Activated naive CD4-positive, alpha-beta T cell treated with anti-CD3 and anti-CD28 coated beads, Interleukin-2, amount 10 ng/mL, durations not matched to agents 7 days and 5 days (primary cell): ENCODE measurements around the gene SLC6A6.

ENCODE experiments used
- CTCF ChIA-PET: fragments of 350-600 bp; sonication (Branson Sonifier 250); formaldehyde crosslinking; loops from one replicate; lab custom pipeline; 2021; ENCODE audit warnings: antibody characterized with exemption; lab: Charles Lee
- DNase-seq: peaks from one replicate; pipeline ENCODE4 v3.0.0-alpha.2; 2020
- H3K27ac Mint-ChIP-seq: one replicate; pipeline ENCODE4 v1.8.0; 2021; ENCODE audit warnings: mild to moderate bottlenecking, moderate library complexity, mixed read lengths
- H3K27me3 Mint-ChIP-seq: one replicate; pipeline ENCODE4 v1.8.0; 2021; ENCODE audit warnings: mild to moderate bottlenecking, mixed read lengths
- H3K36me3 Mint-ChIP-seq: one replicate; pipeline ENCODE4 v1.8.0; 2021; ENCODE audit warnings: mixed read lengths
- H3K4me1 Mint-ChIP-seq: one replicate; pipeline ENCODE4 v1.8.0; 2021; ENCODE audit warnings: mixed read lengths
- H3K4me3 Mint-ChIP-seq: one replicate; pipeline ENCODE4 v1.8.0; 2021; ENCODE audit warnings: mild to moderate bottlenecking, moderate library complexity, mixed read lengths
- H3K9me3 Mint-ChIP-seq: one replicate; pipeline ENCODE4 v1.8.0; 2021; ENCODE audit warnings: mixed read lengths

SLC6A6 gene

DNA sequence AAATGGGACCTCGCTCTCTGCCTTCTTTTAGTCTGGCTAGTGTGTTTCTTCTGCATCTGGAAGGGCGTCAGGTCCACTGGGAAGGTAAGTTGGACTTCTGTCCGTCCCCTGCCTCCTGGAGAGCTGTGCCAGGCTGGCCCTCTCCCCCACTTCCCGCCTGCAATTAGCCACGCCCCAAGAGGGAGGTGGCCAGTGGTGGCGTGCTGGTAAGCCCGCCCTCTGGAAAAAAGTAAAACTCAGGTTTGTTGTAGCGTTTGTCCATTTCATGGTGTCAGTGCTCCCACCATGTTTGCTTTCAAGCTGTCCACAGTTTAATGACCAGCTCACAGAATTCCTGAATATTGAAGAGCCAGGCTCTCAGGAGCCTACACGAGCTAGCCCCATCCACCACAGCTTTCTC lies 55.6 kb downstream of the SLC6A6 start:
- CTCF ChIA-PET, result interaction anchor here (0.6 to 2.8 kb wide), 8 partner anchors 10 to 254 kb away, joined by 3 to 11 read pairs (median 9); partner anchors contain the start of gene SLC6A6
- DNase-seq, result no peak

DNA sequence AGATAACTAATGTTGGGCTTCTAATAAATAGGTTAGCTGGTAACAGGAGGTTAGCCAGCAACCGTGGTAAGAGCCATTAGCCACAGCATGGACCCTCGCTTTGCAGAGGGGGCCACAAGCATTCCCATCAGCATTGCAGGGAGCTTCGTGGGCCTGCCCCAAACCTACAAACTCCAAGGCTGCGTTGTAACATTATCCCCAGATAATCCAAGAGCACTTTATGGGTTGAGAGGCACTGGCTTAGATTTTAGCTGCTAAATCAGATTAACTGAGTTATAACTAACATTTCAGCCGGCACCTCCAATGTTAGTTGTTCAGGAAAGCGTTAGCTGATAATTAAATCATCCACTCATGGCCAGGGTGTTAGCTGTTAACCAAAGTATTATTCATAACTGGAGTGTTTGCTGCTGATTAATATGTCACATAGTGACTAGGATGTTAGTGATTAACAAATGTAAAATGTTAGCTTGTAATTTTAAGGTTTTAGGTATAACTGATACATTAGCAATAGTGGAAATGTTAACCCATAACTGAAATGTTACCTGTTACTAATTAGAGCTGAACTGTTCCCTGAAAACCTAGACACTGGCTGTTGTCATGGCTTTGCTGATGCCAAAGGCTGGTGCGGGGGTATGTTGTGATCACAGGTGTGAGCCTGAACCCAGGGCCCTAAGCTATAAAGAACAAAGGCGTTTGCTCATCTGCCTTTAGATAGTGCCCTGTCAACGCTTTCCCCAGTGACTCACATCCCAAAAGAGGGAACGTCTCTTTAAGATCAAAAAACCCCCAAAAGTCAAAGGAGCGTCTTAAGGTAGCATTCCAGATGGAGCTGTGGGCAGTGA lies 56.2 kb downstream of the SLC6A6 start:
- H3K27me3 Mint-ChIP-seq, result no peaks in the 10 kb centered on the region
- peaks cover 19% of the 10 kb centered on the region for H3K36me3 Mint-ChIP-seq
- H3K27ac Mint-ChIP-seq, result no peak overlapping the region
- H3K4me1 Mint-ChIP-seq, result peaks cover 4% of the 10 kb centered on the region
- DNase-seq, result no peak
- H3K9me3 Mint-ChIP-seq, result no peaks in the 10 kb centered on the region
- H3K4me3 Mint-ChIP-seq, result no peak overlapping the region
- CTCF ChIA-PET, result interaction anchor here (0.6 to 2.8 kb wide), 11 partner anchors 8 to 255 kb away, joined by 3 to 11 read pairs (median 4); partner anchors contain the start of gene SLC6A6

More for the DNA sequence above, 55.6 kb downstream of the SLC6A6 start:
- no peaks in the 10 kb centered on the region for H3K9me3 Mint-ChIP-seq
- H3K27me3 Mint-ChIP-seq, result no peaks in the 10 kb centered on the region
- H3K4me1 Mint-ChIP-seq, result peaks cover 4% of the 10 kb centered on the region
- peaks cover 19% of the 10 kb centered on the region for H3K36me3 Mint-ChIP-seq
- H3K4me3 Mint-ChIP-seq, result no peak overlapping the region
- no peak overlapping the region for H3K27ac Mint-ChIP-seq

DNA sequence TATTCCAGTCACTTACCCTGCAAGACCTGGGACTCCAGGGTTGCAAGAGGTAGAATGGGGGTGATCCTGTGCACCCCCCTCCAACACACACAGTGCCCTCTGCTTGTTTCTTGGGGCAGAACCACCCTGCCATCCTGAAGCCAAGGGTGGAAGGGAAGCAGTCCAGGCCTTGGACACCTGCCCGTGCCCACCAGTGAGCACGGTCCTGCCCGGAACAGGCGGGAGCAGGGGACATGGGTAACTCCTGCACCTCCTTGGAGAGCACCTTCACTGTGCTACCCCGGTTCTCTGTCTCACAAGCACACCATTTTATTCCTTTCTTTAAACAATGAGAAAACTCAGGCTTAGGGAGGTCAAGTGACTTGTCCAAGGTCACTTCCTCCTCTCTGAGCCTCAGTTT lies 57.0 kb downstream of the SLC6A6 start:
- no peaks in the 10 kb centered on the region for H3K9me3 Mint-ChIP-seq
- peak overlapping the region; percentile 60 for H3K27ac Mint-ChIP-seq
- H3K36me3 Mint-ChIP-seq, result peaks cover 18% of the 10 kb centered on the region
- H3K27me3 Mint-ChIP-seq, result no peaks in the 10 kb centered on the region
- peaks cover 4% of the 10 kb centered on the region for H3K4me1 Mint-ChIP-seq
- H3K4me3 Mint-ChIP-seq, result no peak overlapping the region
- no peak for DNase-seq
- CTCF ChIA-PET, result interaction anchor here (0.9 to 2.8 kb wide), 6 partner anchors 8 to 256 kb away, joined by 3 to 11 read pairs (median 10); no protein-coding TSS in a partner anchor

DNA sequence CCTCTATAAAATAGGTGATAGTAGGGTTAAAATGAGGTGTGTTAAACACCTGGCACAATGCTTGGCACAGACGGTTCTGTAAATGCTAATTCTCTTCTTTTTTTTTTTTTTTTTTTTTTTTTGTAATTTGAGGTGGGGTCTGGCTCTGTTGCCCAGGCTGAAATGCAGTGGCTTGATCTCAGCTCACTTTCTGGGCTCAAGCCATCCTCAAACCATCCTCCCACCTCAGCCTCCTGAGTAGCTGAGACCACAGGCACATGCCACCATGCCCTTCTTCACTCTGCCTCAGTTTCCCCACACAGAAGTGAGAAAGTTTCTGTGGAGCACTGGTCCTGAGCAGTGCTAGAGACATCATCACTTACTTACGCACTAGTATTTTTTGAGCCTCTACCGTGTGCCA lies 57.4 kb downstream of the SLC6A6 start:
- no peaks in the 10 kb centered on the region for H3K27me3 Mint-ChIP-seq
- peaks cover 18% of the 10 kb centered on the region for H3K36me3 Mint-ChIP-seq
- CTCF ChIA-PET, result interaction anchor here (2.0 to 3.4 kb wide), 5 partner anchors 28 to 256 kb away, joined by 9 to 27 read pairs (median 10); no protein-coding TSS in a partner anchor
- H3K4me3 Mint-ChIP-seq, result no peak overlapping the region
- H3K4me1 Mint-ChIP-seq, result peaks cover 4% of the 10 kb centered on the region
- DNase-seq, result no peak
- H3K27ac Mint-ChIP-seq, result peak overlapping the region; percentile 60
- H3K9me3 Mint-ChIP-seq, result no peaks in the 10 kb centered on the region

DNA sequence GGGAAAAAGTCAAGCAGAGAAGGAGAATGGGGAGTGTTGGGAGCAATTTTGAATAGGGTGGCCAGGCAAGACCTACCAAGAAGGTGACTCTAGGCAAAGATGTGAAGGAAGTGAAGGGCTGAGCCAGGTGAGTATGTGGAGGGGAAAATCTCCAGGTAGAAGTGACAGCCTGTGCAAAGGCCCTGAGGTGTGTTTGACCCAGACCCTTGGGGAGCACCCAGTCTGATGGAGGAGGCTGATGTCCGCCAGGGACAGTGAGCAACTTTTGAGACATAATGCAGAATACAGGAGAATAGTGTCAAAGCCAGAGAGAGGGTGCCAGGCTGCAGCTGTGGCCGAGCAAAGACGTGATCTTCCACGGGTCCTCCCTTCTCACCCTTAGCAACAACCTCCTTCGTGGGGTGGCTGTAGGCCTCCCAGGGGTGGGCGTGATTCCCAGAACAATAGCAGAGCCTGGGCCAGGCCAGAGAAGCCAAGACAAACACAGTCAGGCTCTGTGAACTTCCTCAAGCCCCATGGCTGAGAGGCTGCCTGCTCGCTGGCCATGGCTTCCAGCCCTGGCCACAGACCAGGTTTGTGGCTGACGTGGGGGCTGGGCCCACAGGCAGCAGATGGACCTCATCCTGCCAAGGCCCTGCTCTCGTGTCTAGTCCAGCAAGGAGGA lies 58.1 kb downstream of the SLC6A6 start:
- H3K27me3 Mint-ChIP-seq, result no peaks in the 10 kb centered on the region
- no peaks in the 10 kb centered on the region for H3K9me3 Mint-ChIP-seq
- H3K4me1 Mint-ChIP-seq, result peaks cover 4% of the 10 kb centered on the region
- H3K27ac Mint-ChIP-seq, result peak overlapping the region; percentile 3
- CTCF ChIA-PET, result interaction anchor here (0.9 to 3.4 kb wide), 11 partner anchors 28 to 257 kb away, joined by 4 to 27 read pairs (median 10); partner anchors contain the start of gene SLC6A6
- DNase-seq, result no peak
- peaks cover 18% of the 10 kb centered on the region for H3K36me3 Mint-ChIP-seq
- no peak overlapping the region for H3K4me3 Mint-ChIP-seq

DNA sequence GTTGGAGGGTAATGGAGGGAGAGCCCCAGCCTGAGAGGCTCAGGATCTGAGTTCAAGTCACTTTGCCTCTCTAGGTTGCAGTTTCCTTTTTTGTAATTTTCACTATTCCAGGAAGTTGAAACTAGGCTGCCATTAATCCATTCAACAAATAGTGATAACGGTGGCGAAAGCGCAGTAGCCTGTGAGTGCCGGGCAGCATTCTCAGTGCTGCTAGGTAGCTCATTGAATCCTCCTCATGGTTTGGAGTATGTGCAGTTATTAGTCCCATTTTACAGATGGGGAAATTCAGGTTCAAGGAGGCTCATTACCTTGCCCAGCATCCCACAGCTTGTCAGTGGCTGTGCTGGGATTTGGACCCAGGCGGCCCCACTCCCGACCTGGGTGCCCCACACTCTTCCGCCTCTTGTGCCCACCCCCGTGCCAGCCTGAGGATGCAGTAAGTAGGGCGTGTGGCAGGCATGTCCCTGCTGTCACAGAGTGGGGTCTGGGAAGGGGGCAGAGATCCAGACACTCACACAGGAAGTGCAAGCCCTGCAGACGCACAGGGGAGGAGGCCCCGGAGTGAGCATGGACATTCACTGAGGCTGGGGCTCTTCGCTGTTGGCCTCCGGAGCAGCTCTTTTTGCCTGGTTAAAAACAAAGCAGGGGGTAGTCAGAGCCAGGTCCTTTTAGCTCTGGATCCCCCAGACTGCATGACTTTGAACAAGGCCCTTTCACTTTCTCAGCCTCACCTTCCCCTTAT lies 58.8 kb downstream of the SLC6A6 start:
- Mint-ChIP-seq H3K36me3 (peaks cover 18% of the 10 kb centered on the region), H3K27me3 (no peaks in the 10 kb centered on the region)
- no peak for DNase-seq

GRCh38 chr3:14461748-14462324 lies 59.4 kb downstream of the SLC6A6 start:
- Mint-ChIP-seq H3K27me3 (no peaks in the 10 kb centered on the region), H3K9me3 (no peaks in the 10 kb centered on the region), H3K36me3 (peaks cover 18% of the 10 kb centered on the region), H3K4me1 (peaks cover 4% of the 10 kb centered on the region), H3K4me3 (no peak overlapping the region), H3K27ac (peak overlapping the region; percentile 74)
- CTCF ChIA-PET, result interaction anchor here (0.6 to 3.6 kb wide), 27 partner anchors 8 to 565 kb away, joined by 3 to 27 read pairs (median 4); partner anchors contain the start of gene SLC6A6
- DNase-seq, result peak; percentile 62

More for the DNA sequence above, 58.8 kb downstream of the SLC6A6 start:
- CTCF ChIA-PET, result interaction anchor here (0.7 to 3.6 kb wide), 19 partner anchors 29 to 564 kb away, joined by 3 to 27 read pairs (median 5); partner anchors contain the start of gene SLC6A6
- Mint-ChIP-seq H3K4me1 (peaks cover 4% of the 10 kb centered on the region), H3K4me3 (no peak overlapping the region), H3K9me3 (no peaks in the 10 kb centered on the region), H3K27ac (no peak overlapping the region)

DNA sequence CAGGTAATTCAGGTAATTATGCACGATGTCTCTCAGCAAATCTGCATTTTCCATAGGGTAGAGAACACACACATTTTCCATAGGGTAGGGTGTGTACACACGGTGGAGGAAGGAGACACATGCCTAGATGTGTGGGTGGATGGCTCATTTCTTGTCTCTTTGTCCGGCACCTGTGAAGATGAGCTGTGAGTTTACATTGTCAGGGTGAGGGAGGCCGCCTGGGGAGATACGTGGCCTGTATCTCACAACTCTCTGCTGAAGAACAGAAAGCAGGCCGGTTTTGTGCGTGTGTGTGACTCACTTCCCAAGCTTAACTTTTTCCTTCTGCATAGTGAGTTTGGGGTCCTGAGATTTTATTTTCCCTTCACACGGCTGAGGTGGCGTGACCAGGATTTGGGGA lies 60.3 kb downstream of the SLC6A6 start:
- peaks cover 18% of the 10 kb centered on the region for H3K36me3 Mint-ChIP-seq
- CTCF ChIA-PET, result interaction anchor here (0.6 to 3.6 kb wide), 19 partner anchors 8 to 566 kb away, joined by 3 to 27 read pairs (median 4); partner anchors contain the start of gene SLC6A6
- DNase-seq, result no peak
- no peak overlapping the region for H3K4me3 Mint-ChIP-seq
- no peak overlapping the region for H3K27ac Mint-ChIP-seq
- peaks cover 4% of the 10 kb centered on the region for H3K4me1 Mint-ChIP-seq
- no peaks in the 10 kb centered on the region for H3K27me3 Mint-ChIP-seq
- no peaks in the 10 kb centered on the region for H3K9me3 Mint-ChIP-seq

DNA sequence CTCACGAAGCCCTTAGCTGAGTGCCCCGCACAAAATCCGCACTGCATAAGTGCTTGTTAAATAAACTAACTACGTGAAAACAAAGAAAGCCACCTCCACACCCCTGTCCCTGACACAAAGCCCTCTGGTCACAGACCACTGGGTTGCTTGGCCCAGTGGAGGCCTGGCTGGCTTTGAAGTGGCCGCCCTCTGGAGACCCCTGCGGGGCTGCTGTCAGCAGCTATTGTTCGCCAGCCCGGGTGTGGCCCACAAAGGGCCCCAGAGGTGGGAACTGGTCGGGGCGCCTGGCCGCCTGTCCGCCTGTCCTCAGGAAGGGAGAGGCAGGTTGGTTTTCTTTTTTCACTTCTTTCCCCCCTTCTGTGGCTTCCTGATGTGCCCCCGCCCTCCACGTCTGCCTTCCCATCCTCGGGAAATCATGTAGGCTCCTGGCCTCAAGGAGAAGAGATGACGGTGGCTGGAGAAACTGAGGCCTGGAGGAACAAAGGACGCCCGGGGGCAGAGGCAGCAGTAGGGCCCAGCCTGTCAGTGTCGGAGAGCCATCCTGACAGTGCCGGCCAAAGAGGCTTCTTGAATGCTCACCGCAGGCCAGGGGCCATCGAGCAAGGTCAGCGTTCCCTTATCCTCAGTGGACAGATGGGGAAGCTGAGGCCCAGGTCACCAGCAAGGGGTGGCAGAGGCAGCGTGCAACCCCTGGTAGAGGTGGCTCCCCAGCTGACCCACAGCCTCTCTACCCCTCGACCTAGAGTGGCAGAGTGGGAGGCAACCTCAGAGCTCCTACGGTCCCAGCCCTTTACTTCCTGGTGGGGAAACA lies 61.1 kb downstream of the SLC6A6 start:
- H3K27me3 Mint-ChIP-seq, result no peaks in the 10 kb centered on the region
- H3K36me3 Mint-ChIP-seq, result peaks cover 22% of the 10 kb centered on the region
- H3K4me1 Mint-ChIP-seq, result peaks cover 4% of the 10 kb centered on the region
- CTCF ChIA-PET, result interaction anchor here (0.6 to 3.6 kb wide), 13 partner anchors 10 to 567 kb away, joined by 3 to 27 read pairs (median 5); partner anchors contain the start of gene SLC6A6
- no peak for DNase-seq
- no peak overlapping the region for H3K4me3 Mint-ChIP-seq
- peak overlapping the region; percentile 42 for H3K27ac Mint-ChIP-seq
- no peaks in the 10 kb centered on the region for H3K9me3 Mint-ChIP-seq

DNA sequence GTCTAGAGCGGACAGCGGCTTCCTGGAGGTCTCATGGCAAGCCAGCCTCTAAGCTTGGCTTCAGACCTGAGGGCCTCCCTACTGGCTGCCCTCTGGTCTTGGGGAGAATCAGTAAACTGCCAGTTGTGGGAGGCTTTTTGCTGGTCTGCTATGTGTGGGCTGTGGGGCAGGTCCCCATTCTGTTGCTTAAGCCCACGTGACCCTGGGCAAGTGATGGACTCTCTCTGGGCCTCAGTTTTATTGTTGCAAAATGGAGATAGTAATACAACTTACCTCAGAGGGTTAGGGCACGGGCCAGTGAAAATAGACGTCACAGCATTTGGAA lies 61.7 kb downstream of the SLC6A6 start:
- no peak for DNase-seq
- peaks cover 24% of the 10 kb centered on the region for H3K36me3 Mint-ChIP-seq
- peaks cover 4% of the 10 kb centered on the region for H3K4me1 Mint-ChIP-seq
- no peaks in the 10 kb centered on the region for H3K9me3 Mint-ChIP-seq
- no peaks in the 10 kb centered on the region for H3K27me3 Mint-ChIP-seq
- no peak overlapping the region for H3K27ac Mint-ChIP-seq
- no peak overlapping the region for H3K4me3 Mint-ChIP-seq
- CTCF ChIA-PET, result interaction anchor here (3.6 kb wide), 1 partner anchor 203 kb away, joined by 17 read pairs; no protein-coding TSS in a partner anchor

- no peak overlapping the region for H3K4me3 Mint-ChIP-seq
- H3K36me3 Mint-ChIP-seq, result peaks cover 24% of the 10 kb centered on the region
- CTCF ChIA-PET, result interaction anchor here (3.6 kb wide), 1 partner anchor 203 kb away, joined by 17 read pairs; no protein-coding TSS in a partner anchor
- no peak overlapping the region for H3K27ac Mint-ChIP-seq
- no peak for DNase-seq
- H3K27me3 Mint-ChIP-seq, result no peaks in the 10 kb centered on the region
- H3K4me1 Mint-ChIP-seq, result peaks cover 4% of the 10 kb centered on the region
- no peaks in the 10 kb centered on the region for H3K9me3 Mint-ChIP-seq
These were observed 62.1 kb downstream of the SLC6A6 start for GRCh38 chr3:14464521-14464920.

DNA sequence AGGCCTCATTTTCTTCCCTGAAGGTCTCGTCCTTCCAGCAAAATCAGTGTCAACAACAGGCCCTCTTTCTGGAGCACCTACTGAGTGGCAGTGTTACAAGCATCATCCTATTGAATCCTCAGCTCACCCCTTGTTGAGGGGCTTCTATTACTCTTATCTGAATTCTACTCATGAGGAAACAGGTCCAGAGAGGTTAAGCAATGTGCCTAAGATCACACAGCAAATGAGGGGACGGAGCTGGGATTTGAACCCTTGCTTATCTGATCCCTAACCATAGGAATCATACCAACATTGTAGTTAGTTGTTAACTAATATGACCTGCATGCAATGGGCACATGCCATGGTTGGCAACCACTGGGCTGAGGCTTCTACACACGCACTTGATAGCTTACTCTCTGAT lies 63.0 kb downstream of the SLC6A6 start:
- Mint-ChIP-seq H3K27ac (no peak overlapping the region), H3K9me3 (no peaks in the 10 kb centered on the region), H3K4me1 (peaks cover 2% of the 10 kb centered on the region), H3K27me3 (no peaks in the 10 kb centered on the region), H3K36me3 (peaks cover 18% of the 10 kb centered on the region), H3K4me3 (no peak overlapping the region)
- CTCF ChIA-PET, result interaction anchor here (0.7 kb wide), 1 partner anchor 215 kb away, joined by 4 read pairs; no protein-coding TSS in a partner anchor
- no peak for DNase-seq
